ENCODE results near the gene TMEM184C.

TMEM184C gene

DNA sequence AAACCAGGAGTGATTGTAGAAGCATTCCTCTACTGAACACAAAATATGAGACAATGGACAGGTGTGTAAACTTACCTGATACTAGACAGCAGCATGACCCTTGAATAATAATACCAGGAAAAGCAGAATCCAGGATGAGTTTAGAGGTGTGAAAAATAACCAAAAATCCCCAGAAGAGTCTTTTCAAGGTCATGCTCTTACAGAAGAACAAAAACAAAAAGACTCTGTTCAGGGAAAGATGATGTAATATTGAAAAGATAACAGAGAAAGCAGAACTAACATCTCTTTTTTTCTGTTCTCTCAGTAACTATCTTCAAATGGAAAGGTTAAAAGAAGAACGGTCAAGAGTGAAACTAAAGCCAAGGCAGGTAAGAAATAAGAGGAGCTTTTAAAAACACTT is 100.7 kb downstream of the TMEM184C start:
- in situ Hi-C loops (cut with MboI; ENCODE audit: low sequenced_read_pairs, unreplicated experiment): loop anchor here (10.0 kb wide), 1 partner anchor 147 kb away; no protein-coding TSS in a partner anchor
- peak; percentile 56 for DNase-seq (ENCODE audit: low spot score)
- TF ChIP-seq, protein P1, sequence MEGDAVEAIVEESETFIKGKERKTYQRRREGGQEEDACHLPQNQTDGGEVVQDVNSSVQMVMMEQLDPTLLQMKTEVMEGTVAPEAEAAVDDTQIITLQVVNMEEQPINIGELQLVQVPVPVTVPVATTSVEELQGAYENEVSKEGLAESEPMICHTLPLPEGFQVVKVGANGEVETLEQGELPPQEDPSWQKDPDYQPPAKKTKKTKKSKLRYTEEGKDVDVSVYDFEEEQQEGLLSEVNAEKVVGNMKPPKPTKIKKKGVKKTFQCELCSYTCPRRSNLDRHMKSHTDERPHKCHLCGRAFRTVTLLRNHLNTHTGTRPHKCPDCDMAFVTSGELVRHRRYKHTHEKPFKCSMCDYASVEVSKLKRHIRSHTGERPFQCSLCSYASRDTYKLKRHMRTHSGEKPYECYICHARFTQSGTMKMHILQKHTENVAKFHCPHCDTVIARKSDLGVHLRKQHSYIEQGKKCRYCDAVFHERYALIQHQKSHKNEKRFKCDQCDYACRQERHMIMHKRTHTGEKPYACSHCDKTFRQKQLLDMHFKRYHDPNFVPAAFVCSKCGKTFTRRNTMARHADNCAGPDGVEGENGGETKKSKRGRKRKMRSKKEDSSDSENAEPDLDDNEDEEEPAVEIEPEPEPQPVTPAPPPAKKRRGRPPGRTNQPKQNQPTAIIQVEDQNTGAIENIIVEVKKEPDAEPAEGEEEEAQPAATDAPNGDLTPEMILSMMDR (IDR thresholded peaks at IDR 0.05; ENCODE audit: borderline replicate concordance, control extremely low read depth, extremely low read depth, insufficient read depth, missing control alignments): no peak

All from GM13976 (cell line).